CD4-positive, alpha-beta T cell treated with Interferon gamma for 1 hour (primary cell): ENCODE measurements around the gene STMN1.

Experiments used
- DNase-seq: peaks from one replicate; pipeline ENCODE4 v3.0.0-alpha.2; 2020

The STMN1 gene

GRCh38 chr1:25867210-25867991 is 38.8 kb downstream of the STMN1 start:
- DNase-seq = no peak

- no peak for DNase-seq
These were observed 39.9 kb downstream of the STMN1 start for GRCh38 chr1:25866288-25866687.

GRCh38 chr1:25864434-25864833 is 41.8 kb downstream of the STMN1 start:
- DNase-seq = no peak

DNA sequence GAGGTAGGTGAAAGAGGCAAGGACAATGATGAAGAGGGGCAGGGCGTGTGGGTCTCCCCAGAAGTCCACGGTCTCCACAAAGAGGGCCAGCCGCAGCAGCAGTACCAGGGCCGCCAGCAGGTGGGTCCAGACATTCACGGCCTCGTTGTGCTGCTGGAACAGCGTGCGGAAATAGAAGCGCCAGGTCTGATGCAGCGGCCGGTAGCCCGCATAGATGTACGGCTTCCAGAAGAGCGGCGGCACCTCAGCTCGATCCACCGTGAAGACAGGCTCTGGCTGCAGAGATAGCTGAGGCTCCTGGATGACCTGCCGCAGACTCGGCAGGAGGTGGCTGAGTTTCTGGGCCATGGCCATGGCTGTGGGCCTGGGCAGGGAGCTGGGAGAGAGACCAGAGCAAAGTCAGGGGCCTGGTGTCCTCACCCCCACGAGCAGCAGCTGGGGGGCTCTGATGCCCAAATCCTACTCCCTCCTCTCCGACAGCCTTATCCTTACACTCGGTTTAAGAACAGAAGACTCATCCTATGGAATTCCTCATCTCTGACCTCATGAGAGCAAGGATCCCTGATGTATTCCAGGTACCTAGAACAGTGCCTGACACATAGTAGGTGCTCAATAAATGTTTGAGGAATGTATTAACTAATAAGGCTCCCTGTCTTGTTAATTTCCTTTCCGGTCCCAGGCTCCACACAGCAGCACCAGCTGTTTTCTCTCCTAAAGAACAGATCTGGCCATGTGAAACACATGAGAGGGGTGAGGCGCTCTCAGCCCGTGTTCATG is 42.5 kb downstream of the STMN1 start:
- no peak for DNase-seq

DNA sequence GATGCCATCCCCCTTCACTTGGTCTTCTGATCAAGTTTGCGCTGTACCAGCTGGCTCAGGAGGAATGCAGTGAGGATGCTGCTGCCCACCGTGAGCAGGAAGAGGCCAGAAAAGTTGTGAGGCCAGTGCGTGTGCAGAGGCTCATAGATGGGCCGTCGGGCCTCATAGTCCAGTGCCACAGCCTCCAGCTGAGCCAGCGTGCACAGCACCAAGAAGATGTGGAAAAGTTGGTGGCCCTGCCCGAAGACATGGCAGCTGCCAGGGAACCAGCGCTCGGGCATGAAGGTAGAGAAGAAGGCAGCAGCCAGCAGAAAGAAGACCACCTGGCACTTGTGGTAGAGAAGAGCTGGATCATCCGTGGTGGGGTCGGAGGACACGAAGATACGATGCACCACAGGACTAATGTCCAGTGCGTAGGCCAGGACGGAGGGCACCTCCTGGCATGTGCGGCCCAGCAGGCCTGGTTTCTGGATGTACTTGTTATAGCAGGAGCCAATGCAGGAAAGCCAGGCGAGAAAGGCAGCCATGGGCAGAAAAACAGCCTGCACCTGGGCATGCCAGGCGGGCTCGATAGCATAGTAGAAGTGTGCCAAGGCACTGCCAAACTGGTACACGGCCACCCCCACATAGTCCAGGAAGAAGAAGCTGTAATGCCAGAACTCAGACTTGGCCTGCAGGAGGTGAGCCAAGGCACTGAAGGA is 43.3 kb downstream of the STMN1 start:
- DNase-seq = no peak

DNA sequence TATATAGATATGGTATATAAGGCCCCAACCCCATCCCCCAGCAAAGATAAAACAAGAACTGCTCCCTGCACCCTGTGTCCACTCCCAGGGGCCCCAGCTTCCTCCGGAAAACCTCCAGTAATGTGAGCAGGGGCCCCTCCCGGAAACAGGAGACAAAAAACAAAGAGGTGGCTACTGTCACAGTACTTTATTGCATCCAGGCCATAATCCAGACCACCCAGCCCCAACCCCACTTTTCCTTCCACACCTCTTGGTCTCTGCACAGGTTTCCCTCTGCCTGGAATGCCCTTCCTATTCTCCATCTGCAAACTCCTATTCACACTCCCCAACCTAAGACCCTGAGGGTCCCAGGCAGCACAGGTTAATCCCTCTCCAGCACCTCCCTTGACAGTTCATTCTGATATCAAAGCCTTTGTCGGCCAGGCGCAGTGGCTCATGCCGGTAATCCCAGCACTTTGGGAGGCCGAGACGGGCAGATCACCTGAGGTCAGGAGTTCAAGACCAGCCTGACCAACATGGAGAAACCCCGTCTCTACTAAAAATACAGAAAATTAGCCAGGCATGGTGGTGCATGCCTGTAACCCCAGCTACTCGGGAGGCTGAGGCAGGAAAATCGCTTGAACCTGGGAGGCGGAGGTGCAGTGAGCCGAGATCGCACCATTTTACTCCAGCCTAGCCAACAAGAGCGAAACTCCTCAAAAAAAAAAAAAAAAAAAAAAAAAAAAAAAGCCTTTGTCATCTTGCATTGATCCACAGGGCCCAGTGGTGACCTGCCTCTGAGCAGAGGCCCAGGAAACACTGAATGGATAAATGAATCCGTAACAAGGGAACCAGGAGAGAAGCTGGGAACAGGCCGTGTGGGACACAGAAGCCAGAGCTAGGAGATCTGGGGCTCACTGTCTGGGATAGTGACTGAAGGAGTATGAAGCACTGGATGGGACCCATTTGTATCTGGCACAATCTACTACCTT is 44.6 kb downstream of the STMN1 start:
- no peak for DNase-seq

DNA sequence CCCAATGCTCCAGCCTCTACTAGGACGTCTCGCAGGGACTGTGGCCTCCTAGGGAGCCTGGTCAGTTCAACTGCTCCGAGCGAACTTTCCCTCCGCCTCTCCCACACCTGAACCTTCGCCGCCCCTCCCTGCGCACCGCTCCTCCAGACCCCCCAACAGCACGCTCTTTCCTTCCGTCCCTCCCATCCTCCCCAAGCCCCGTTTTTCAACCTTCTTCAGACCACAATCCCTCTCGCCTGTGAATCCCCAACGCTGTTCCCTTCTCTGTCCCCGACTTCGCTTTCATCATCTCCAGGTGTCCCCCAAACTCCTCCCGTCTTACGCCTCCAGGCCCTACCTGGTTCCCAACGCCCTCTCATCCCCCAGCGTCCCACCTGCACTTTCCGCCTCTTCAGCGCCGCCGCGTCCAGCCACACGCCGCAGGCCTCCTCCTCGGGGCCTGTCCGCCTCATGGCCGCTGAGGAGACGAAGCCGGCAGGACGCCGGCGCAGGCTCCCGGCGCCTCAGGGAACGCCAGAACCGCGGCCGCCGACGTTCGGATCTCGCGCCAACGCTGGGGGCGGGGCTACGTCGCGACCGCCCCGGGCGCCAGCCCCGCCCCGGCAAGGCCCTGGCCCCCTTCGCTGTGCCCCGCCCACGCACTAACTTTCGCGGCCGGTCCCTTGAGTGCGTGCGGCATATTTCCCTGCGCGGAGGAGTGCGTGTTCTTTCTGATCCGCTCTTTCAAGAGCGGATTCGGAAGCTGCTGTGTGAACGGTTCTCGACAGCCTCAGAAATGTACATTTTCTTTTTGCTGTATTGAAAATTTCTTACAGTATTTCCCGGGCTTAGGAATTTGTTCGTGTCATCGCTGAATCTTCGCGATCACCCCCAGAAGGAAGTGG is 47.1 kb downstream of the STMN1 start, which contains the start of gene AUNIP:
AUNIP (minus strand) TSS at position 552 of the 884 bp plus-strand sequence; CDS start at position 452, 100 bp downstream.
- DNase-seq = peak; percentile 89

- DNase-seq = no peak
These were observed 47.7 kb downstream of the STMN1 start for GRCh38 chr1:25858494-25858893.

DNA sequence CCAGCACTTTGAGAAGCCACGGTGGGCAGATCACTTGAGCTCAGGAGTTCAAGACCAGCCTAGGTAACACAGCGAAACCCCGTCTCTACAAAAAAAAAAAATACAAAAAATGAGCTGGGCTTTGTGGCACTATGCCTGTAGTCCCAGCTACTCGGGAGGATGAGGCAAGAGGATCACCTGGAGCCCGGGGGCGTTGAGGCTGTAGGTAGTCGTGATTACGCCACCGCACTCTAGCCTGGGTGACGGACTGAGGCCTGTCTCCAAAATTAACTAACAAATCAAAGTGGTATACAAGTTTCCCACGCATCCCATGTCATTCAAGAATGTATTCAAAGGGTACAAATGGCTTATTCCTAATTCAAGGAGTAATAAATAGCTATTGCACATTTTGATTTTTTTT is 49.4 kb downstream of the STMN1 start:
- no peak for DNase-seq

DNA sequence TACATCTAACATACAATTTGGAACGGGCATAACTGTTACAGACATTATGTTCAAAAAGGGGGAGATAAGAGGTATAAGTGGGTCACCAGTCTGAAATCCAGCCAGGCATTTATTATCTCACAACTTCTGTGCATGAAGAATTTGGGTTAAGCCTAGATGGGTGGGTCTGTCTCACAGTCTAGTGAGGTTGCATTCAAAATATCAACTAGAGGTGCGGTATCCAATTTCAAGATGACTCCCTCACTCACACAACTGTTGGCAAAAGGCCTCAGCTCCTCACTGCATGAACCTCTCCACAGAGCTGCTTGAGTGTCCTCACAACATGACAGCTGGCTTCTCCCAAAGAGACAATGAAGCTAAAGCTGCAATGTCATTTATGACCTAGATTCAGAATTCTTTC is 51.7 kb downstream of the STMN1 start:
- DNase-seq = no peak
